Measurements from ENCODE around the gene TOPBP1.
"Not testable (repeated sequence)": the region's sequence is repeated elsewhere in the genome, so short reads cannot be mapped to it uniquely, and the experiment has no call there.

The TOPBP1 gene

GRCh38 chr3:133568294-133569014 lies 93.3 kb downstream of the TOPBP1 start:
- no peak for DNase-seq

GRCh38 chr3:133563816-133564215 lies 97.9 kb downstream of the TOPBP1 start:
- DNase-seq, result no peak

- DNase-seq, result no peak
These were observed 98.6 kb downstream of the TOPBP1 start for GRCh38 chr3:133563186-133563591.

- no peak for DNase-seq
These were observed 99.4 kb downstream of the TOPBP1 start for GRCh38 chr3:133562376-133562775.

- DNase-seq, result no peak
These were observed 100.1 kb downstream of the TOPBP1 start for GRCh38 chr3:133561679-133562078.

- DNase-seq, result not testable (repeated sequence)
These were observed 110.2 kb downstream of the TOPBP1 start for GRCh38 chr3:133551589-133551988.
